HCT116 (cell line): Measurements from ENCODE around the gene MMP24. TPM values are rescaled to one million over a fixed set of nuclear protein-coding genes. Genes with fewer than 3 reads are reported as not detected.

Source experiments
- ATAC-seq: fragments of 200-7000 bp; cut with Tn5 transposase; 2 replicates; pipeline ENCODE4 v1.9.1; 2020; ENCODE audit warnings: mild to moderate bottlenecking, moderate library complexity
- BruUV-seq: library from RNA; stranded (reverse); fragments of 400-500 nt; replicated peaks from 2 replicates; lab custom pipeline; 2021; lab: Mats Ljungman, UMichigan
- CTCF ChIA-PET: fragments of 300-600 bp; sonication (Branson Sonifier 250); formaldehyde crosslinking; loops from one replicate; lab custom pipeline; 2021; ENCODE audit warnings: antibody characterized with exemption; lab: Charles Lee
- POLR2A ChIA-PET: fragments of 300-600, 350-600 bp; sonication (Branson Sonifier 250); formaldehyde crosslinking; loops from one replicate; lab custom pipeline; 2021; ENCODE audit warnings: antibody characterized with exemption; lab: Charles Lee
- RAD21 ChIA-PET, 2 experiments: fragments of 300-600 bp; sonication (Branson Sonifier 250); formaldehyde crosslinking; loops; one replicate each; lab custom pipeline; 2023; ENCODE audit warnings: low total read pairs in 2 of 2; ENCODE audit not compliant: uncharacterized antibody in 2 of 2, unreplicated experiment in 2 of 2, low non-redundant PET in 1 of 2; lab: Charles Lee
- DNase-seq: peaks from one replicate; pipeline ENCODE4 v3.0.0-alpha.2; 2010; ENCODE audit warnings: low read depth, low spot score
- H2AFZ ChIP-seq: fragments of 200-600 bp; shearing (Covaris generic), sonication (generic); 2 replicates; pipeline ENCODE4 v1.6.1; 2017; ENCODE audit warnings: low read depth, mixed run types, mixed read lengths, antibody characterized with exemption, low read length; ENCODE audit not compliant: poor library complexity, severe bottlenecking
- H3K27ac ChIP-seq: 2 replicates; pipeline ENCODE4 v1.5.1; 2012; ENCODE audit warnings: low read depth, low read length
- H3K27me3 ChIP-seq: fragments of 200-600 bp; sonication (generic); 2 replicates; pipeline ENCODE4 v1.6.1; 2016; ENCODE audit warnings: mixed run types, low read length, mixed read lengths; ENCODE audit not compliant: insufficient read depth
- H3K36me3 ChIP-seq, 2 experiments: fragments of 200-500 bp in 1 of 2; fragments of 200-600 bp in 1 of 2; sonication (Bioruptor generic) in 1 of 2; sonication (generic) in 1 of 2; 2 replicates each; pipeline versions ENCODE4 v1.5.1 to v1.6.1; 2014 to 2016; ENCODE audit warnings: low read length in 2 of 2, inconsistent platforms in 1 of 2, mixed read lengths in 1 of 2, mixed run types in 1 of 2; ENCODE audit not compliant: insufficient read depth in 2 of 2, control insufficient read depth in 1 of 2
- H3K4me1 ChIP-seq, 2 experiments: fragments of 200-600 bp in 1 of 2; sonication (generic) in 1 of 2; 2 replicates each; pipeline versions ENCODE4 v1.5.1 to v1.6.1; 2012 to 2017; ENCODE audit warnings: low read length in 2 of 2, inconsistent platforms in 1 of 2, mild to moderate bottlenecking in 1 of 2, mixed read lengths in 1 of 2, mixed run types in 1 of 2, moderate library complexity in 1 of 2; ENCODE audit not compliant: insufficient read depth in 2 of 2, control insufficient read depth in 1 of 2
- H3K4me2 ChIP-seq: fragments of 200-600 bp; sonication (generic); 2 replicates; pipeline ENCODE4 v1.6.1; 2017; ENCODE audit warnings: mixed run types, low read length, mixed read lengths
- H3K4me3 ChIP-seq, 2 experiments: fragments of 200-600 bp in 1 of 2; sonication (generic) in 1 of 2; replicated peaks in 1 of 2; 2 replicates each; pipeline ENCODE4 v1.5.1; 2011 to 2016; ENCODE audit warnings: low read length in 2 of 2, control low read depth in 1 of 2, low read depth in 1 of 2, mild to moderate bottlenecking in 1 of 2, mixed read lengths in 1 of 2, mixed run types in 1 of 2
- H3K79me2 ChIP-seq: fragments of 200-600 bp; sonication (generic); 2 replicates; pipeline ENCODE4 v1.6.1; 2017; ENCODE audit warnings: mild to moderate bottlenecking, mixed run types, low read length, moderate library complexity, mixed read lengths; ENCODE audit not compliant: insufficient read depth
- H3K9ac ChIP-seq: fragments of 200-600 bp; sonication (generic); 2 replicates; pipeline ENCODE4 v1.6.1; 2016; ENCODE audit warnings: low read length, mixed read lengths
- H3K9me2 ChIP-seq: fragments of 200-600 bp; sonication (generic), shearing (Covaris generic); 2 replicates; pipeline ENCODE4 v1.6.1; 2017; ENCODE audit warnings: mixed run types, mild to moderate bottlenecking, moderate library complexity; ENCODE audit not compliant: insufficient read depth
- H3K9me3 ChIP-seq, 2 experiments: fragments of 200-500 bp in 1 of 2; fragments of 200-600 bp in 1 of 2; sonication (Bioruptor generic) in 1 of 2; sonication (generic) in 1 of 2; 2 replicates each; pipeline ENCODE4 v1.6.1; 2014 to 2017; ENCODE audit warnings: low read length in 2 of 2, mixed read lengths in 2 of 2, inconsistent platforms in 1 of 2, low read depth in 1 of 2, mild to moderate bottlenecking in 1 of 2, mixed run types in 1 of 2, moderate library complexity in 1 of 2; ENCODE audit not compliant: control insufficient read depth in 1 of 2, insufficient read depth in 1 of 2
- H4K20me1 ChIP-seq: fragments of 200-600 bp; sonication (generic), shearing (Covaris generic); 2 replicates; pipeline ENCODE4 v1.6.1; 2017; ENCODE audit warnings: mixed run types, mild to moderate bottlenecking, moderate library complexity; ENCODE audit not compliant: insufficient read depth
- CBX3 ChIP-seq: IDR thresholded peaks from 2 replicates; pipeline ENCODE4 v1.6.1; 2012; ENCODE audit warnings: low read depth
- CEBPB ChIP-seq: IDR thresholded peaks from 2 replicates; pipeline ENCODE4 v1.6.1; 2012; ENCODE audit warnings: low read depth
- EGR1 ChIP-seq: IDR thresholded peaks from 2 replicates; pipeline ENCODE4 v1.6.1; 2012; ENCODE audit warnings: low read depth
- ELF1 ChIP-seq: IDR thresholded peaks from 2 replicates; pipeline ENCODE4 v1.6.1; 2012; ENCODE audit warnings: low read depth, borderline replicate concordance
- JUND ChIP-seq: IDR thresholded peaks from 2 replicates; pipeline ENCODE4 v1.6.1; 2012
- POLR2A ChIP-seq: IDR thresholded peaks from 2 replicates; pipeline ENCODE4 v1.7.0; 2011; ENCODE audit warnings: borderline replicate concordance; ENCODE audit not compliant: insufficient read depth, insufficient read length; ENCODE audit errors: extremely low read depth
- SP1 ChIP-seq: IDR thresholded peaks from 2 replicates; pipeline ENCODE4 v1.6.1; 2012; ENCODE audit warnings: low read depth
- SRF ChIP-seq: IDR thresholded peaks from 2 replicates; pipeline ENCODE4 v1.6.1; 2012; ENCODE audit warnings: low read depth
- TCF7L2 ChIP-seq: IDR thresholded peaks from 2 replicates; pipeline ENCODE4 v1.7.0; 2011; ENCODE audit warnings: borderline replicate concordance, inconsistent platforms; ENCODE audit not compliant: insufficient read depth, insufficient read length; ENCODE audit errors: extremely low read depth
- ZFX ChIP-seq: fragments of 450-650 bp; IDR thresholded peaks from 2 replicates; pipeline ENCODE4 v1.6.1; 2017
- intact Hi-C: fragments of 100-400 bp; cut with micrococcal nuclease; formaldehyde crosslinking; loops from 2 replicates; pipeline ENCODE4 v1.10.0; 2022
- total RNA-seq: library from RNA; stranded (reverse); gene quantifications from one replicate; pipeline ENCODE4 v1.2.1, GENCODE V29; 2021; ENCODE audit not compliant: unreplicated experiment
- TF ChIP-seq, protein P1 (sequence below): IDR thresholded peaks from 2 replicates; pipeline ENCODE4 v1.6.1; 2012
- TF ChIP-seq, protein P2 (sequence below): IDR thresholded peaks from 2 replicates; pipeline ENCODE4 v1.6.1; 2012; ENCODE audit warnings: low read depth

The MMP24 gene
- total RNA-seq, 1 experiment from 2014 or later: not detected

DNA sequence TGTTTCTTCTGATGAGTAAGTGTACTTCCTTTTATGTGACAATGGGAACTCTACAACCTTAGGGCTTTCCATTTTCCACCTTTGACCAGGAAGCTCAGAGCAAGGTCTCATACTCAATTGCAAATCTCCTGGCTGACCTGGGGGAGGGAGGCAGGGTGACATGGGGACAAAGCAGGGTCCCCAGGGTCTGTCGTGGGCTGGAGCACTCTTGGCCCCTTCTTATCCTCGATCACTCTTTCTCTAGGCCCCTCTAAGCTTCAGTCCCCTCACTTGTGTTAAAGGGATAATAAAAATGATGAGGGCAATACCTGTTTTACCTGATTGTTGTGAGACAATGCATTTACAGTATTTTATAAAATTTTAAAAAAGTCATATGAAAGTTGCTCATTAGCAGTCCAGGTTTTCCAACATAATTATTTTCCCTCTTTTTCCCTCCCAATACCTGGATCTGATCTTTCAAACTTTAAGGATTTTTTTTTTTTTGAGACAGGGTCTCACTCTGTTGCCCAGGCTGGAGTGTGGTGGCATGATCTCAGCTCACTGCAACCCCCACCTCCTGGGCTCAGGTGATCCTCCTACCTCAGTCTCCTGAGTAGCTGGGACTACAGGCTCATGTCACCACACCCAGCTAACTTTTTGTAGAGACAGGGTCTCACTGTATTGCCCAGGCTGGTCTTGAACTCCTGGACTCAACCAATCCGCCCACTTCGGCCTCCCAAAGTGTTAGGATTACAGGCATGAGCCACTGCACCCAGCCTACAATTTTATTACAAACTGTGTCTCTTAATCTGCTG, 74.2 kb downstream of the MMP24 start:
- H2AFZ ChIP-seq: no peak overlapping the region
- no TSS peak for BruUV-seq
- H3K9me2 ChIP-seq: no peaks in the 10 kb centered on the region
- no peaks in the 10 kb centered on the region for H4K20me1 ChIP-seq
- H3K27me3 ChIP-seq: no peaks in the 10 kb centered on the region
- no peak overlapping the region for H3K27ac ChIP-seq
- H3K4me3 ChIP-seq: no peak overlapping the region
- POLR2A ChIA-PET: interaction anchor here (0.9 kb wide), 1 partner anchor 18 kb away, joined by 3 read pairs; no protein-coding TSS in a partner anchor
- ATAC-seq (no peak), DNase-seq (no peak)
- RAD21 ChIA-PET: interaction anchor here in 1 of 2 experiments (0.5 kb wide), 1 partner anchor 147 kb away, joined by 3 read pairs; no protein-coding TSS in a partner anchor
- no peaks in the 10 kb centered on the region for H3K79me2 ChIP-seq
- CTCF ChIA-PET: interaction anchor here (9.7 kb wide), 1 partner anchor 30 kb away, joined by 108 read pairs; no protein-coding TSS in a partner anchor
- peaks cover 24 to 47% of the 10 kb centered on the region in 2 experiments for H3K4me1 ChIP-seq
- no peaks in the 10 kb centered on the region for H3K9me3 ChIP-seq
- no peak overlapping the region for H3K4me2 ChIP-seq
- 0 out of 4 replicates have a peak, but pooled peaks cover 0 to 2% of the 10 kb centered on the region in 2 experiments for H3K36me3 ChIP-seq
- TF ChIP-seq JUND (no peak), EGR1 (no peak), SRF (no peak), CEBPB (no peak), CBX3 (no peak), ELF1 (no peak), ZFX (no peak), SP1 (no peak), TCF7L2 (no peak), POLR2A (no peak)
- TF ChIP-seq, protein P1, sequence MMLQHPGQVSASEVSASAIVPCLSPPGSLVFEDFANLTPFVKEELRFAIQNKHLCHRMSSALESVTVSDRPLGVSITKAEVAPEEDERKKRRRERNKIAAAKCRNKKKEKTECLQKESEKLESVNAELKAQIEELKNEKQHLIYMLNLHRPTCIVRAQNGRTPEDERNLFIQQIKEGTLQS: no peak
- TF ChIP-seq, protein P2, sequence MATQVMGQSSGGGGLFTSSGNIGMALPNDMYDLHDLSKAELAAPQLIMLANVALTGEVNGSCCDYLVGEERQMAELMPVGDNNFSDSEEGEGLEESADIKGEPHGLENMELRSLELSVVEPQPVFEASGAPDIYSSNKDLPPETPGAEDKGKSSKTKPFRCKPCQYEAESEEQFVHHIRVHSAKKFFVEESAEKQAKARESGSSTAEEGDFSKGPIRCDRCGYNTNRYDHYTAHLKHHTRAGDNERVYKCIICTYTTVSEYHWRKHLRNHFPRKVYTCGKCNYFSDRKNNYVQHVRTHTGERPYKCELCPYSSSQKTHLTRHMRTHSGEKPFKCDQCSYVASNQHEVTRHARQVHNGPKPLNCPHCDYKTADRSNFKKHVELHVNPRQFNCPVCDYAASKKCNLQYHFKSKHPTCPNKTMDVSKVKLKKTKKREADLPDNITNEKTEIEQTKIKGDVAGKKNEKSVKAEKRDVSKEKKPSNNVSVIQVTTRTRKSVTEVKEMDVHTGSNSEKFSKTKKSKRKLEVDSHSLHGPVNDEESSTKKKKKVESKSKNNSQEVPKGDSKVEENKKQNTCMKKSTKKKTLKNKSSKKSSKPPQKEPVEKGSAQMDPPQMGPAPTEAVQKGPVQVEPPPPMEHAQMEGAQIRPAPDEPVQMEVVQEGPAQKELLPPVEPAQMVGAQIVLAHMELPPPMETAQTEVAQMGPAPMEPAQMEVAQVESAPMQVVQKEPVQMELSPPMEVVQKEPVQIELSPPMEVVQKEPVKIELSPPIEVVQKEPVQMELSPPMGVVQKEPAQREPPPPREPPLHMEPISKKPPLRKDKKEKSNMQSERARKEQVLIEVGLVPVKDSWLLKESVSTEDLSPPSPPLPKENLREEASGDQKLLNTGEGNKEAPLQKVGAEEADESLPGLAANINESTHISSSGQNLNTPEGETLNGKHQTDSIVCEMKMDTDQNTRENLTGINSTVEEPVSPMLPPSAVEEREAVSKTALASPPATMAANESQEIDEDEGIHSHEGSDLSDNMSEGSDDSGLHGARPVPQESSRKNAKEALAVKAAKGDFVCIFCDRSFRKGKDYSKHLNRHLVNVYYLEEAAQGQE: no peak
- no peak overlapping the region for H3K9ac ChIP-seq
- intact Hi-C loops: no loop called here
